H9 (cell line): Measurements from ENCODE around the gene CCDC78. TPM values are rescaled to one million over a fixed set of nuclear protein-coding genes. Genes with fewer than 3 reads are reported as not detected.

Experiments used
- DNase-seq: peaks from one replicate; pipeline ENCODE4 v3.0.0-alpha.2; 2017
- H2AFZ ChIP-seq: one replicate; pipeline ENCODE4 v1.6.1; 2013; ENCODE audit warnings: mild to moderate bottlenecking, low read length, control low read depth, moderate library complexity
- H2AK5ac ChIP-seq: 2 replicates; pipeline ENCODE4 v1.6.1; 2013; ENCODE audit warnings: low read length, control low read depth, mixed read lengths; ENCODE audit not compliant: insufficient read length
- H2BK120ac ChIP-seq: one replicate; pipeline ENCODE4 v1.6.1; 2013; ENCODE audit warnings: low read depth, mild to moderate bottlenecking, low read length, control low read depth, inconsistent platforms; ENCODE audit not compliant: poor library complexity, severe bottlenecking
- H2BK12ac ChIP-seq: 2 replicates; pipeline ENCODE4 v1.6.1; 2013; ENCODE audit warnings: low read length, control low read depth, mixed read lengths, low read depth; ENCODE audit not compliant: insufficient read length
- H2BK15ac ChIP-seq: 2 replicates; pipeline ENCODE4 v1.6.1; 2013; ENCODE audit warnings: low read depth, low read length, control low read depth
- H2BK20ac ChIP-seq: one replicate; pipeline ENCODE4 v1.6.1; 2013; ENCODE audit warnings: low read depth, mild to moderate bottlenecking, low read length, control low read depth, inconsistent platforms; ENCODE audit not compliant: poor library complexity, severe bottlenecking
- H2BK5ac ChIP-seq: 2 replicates; pipeline ENCODE4 v1.6.1; 2013; ENCODE audit warnings: low read length, control low read depth, mixed read lengths; ENCODE audit not compliant: insufficient read length
- H3K14ac ChIP-seq: 2 replicates; pipeline ENCODE4 v1.6.1; 2013; ENCODE audit warnings: low read length, control low read depth; ENCODE audit not compliant: insufficient read depth
- H3K18ac ChIP-seq: 2 replicates; pipeline ENCODE4 v1.6.1; 2013; ENCODE audit warnings: low read depth, mild to moderate bottlenecking, mixed read lengths, low read length, control low read depth; ENCODE audit not compliant: insufficient read length
- H3K23ac ChIP-seq: 2 replicates; pipeline ENCODE4 v1.6.1; 2013; ENCODE audit warnings: low read length, control low read depth, mixed read lengths, low read depth; ENCODE audit not compliant: insufficient read length
- H3K23me2 ChIP-seq: 2 replicates; pipeline ENCODE4 v1.6.1; 2013; ENCODE audit warnings: low read depth, mild to moderate bottlenecking, mixed read lengths, low read length, control low read depth; ENCODE audit not compliant: insufficient read length, poor library complexity, severe bottlenecking
- H3K27ac ChIP-seq: 2 replicates; pipeline ENCODE4 v1.5.1; 2013; ENCODE audit warnings: low read length, control low read depth, mixed read lengths, low read depth; ENCODE audit not compliant: insufficient read length
- H3K27me3 ChIP-seq: 2 replicates; pipeline ENCODE4 v1.6.1; 2013; ENCODE audit warnings: low read length, control low read depth, inconsistent platforms; ENCODE audit not compliant: insufficient read depth
- H3K4ac ChIP-seq: 2 replicates; pipeline ENCODE4 v1.6.1; 2013; ENCODE audit warnings: low read depth, mild to moderate bottlenecking, control low read depth, inconsistent platforms, low read length, moderate library complexity
- H3K4me1 ChIP-seq: 2 replicates; pipeline ENCODE4 v1.6.1; 2013; ENCODE audit warnings: low read length, control low read depth, inconsistent platforms; ENCODE audit not compliant: insufficient read depth
- H3K4me2 ChIP-seq: 2 replicates; pipeline ENCODE4 v1.6.1; 2013; ENCODE audit warnings: low read length, control low read depth, mixed read lengths; ENCODE audit not compliant: insufficient read length, insufficient read depth
- H3K56ac ChIP-seq: 2 replicates; pipeline ENCODE4 v1.6.1; 2013; ENCODE audit warnings: low read depth, mild to moderate bottlenecking, mixed read lengths, low read length, control low read depth; ENCODE audit not compliant: insufficient read length
- H3K79me1 ChIP-seq: 2 replicates; pipeline ENCODE4 v1.6.1; 2013; ENCODE audit warnings: low read depth, mild to moderate bottlenecking, moderate library complexity, low read length, control low read depth, inconsistent platforms; ENCODE audit not compliant: insufficient read depth, poor library complexity, severe bottlenecking
- H3K79me2 ChIP-seq: 2 replicates; pipeline ENCODE4 v1.6.1; 2013; ENCODE audit warnings: low read length, control low read depth, inconsistent platforms; ENCODE audit not compliant: insufficient read depth
- H3K9ac ChIP-seq: 2 replicates; pipeline ENCODE4 v1.6.1; 2013; ENCODE audit warnings: low read length, control low read depth, mixed read lengths; ENCODE audit not compliant: insufficient read length; ENCODE audit errors: extremely low read depth
- H3K9me3 ChIP-seq: one replicate; pipeline ENCODE4 v1.6.1; 2013; ENCODE audit warnings: low read depth, low read length, inconsistent platforms; ENCODE audit not compliant: control insufficient read depth
- H3T11ph ChIP-seq: one replicate; pipeline ENCODE4 v1.6.1; 2013; ENCODE audit warnings: mild to moderate bottlenecking, low read length, control low read depth, inconsistent platforms
- H4K20me1 ChIP-seq: one replicate; pipeline ENCODE4 v1.6.1; 2013; ENCODE audit not compliant: control insufficient read depth, insufficient read length, insufficient read depth
- H4K5ac ChIP-seq: 2 replicates; pipeline ENCODE4 v1.6.1; 2013; ENCODE audit warnings: low read depth, mild to moderate bottlenecking, mixed read lengths, low read length, control low read depth; ENCODE audit not compliant: insufficient read length
- H4K8ac ChIP-seq: replicated peaks from 2 replicates; pipeline ENCODE4 v1.6.1; 2013; ENCODE audit warnings: low read length, control low read depth, mixed read lengths, low read depth; ENCODE audit not compliant: insufficient read length
- H4K91ac ChIP-seq: 2 replicates; pipeline ENCODE4 v1.6.1; 2013; ENCODE audit warnings: low read depth, mild to moderate bottlenecking, moderate library complexity, mixed read lengths, low read length, control low read depth; ENCODE audit not compliant: insufficient read length
- H3K27ac Mint-ChIP-seq, 3 experiments: 2 replicates in 2 of 3; 3 replicates in 1 of 3; pipeline ENCODE4 v1.8.0; 2020 to 2021; ENCODE audit warnings: mixed read lengths in 3 of 3, mild to moderate bottlenecking in 1 of 3, moderate library complexity in 1 of 3
- H3K27me3 Mint-ChIP-seq: 2 replicates; pipeline ENCODE4 v1.8.0; 2021; ENCODE audit warnings: low read depth, mild to moderate bottlenecking, moderate library complexity, mixed read lengths
- H3K36me3 Mint-ChIP-seq, 3 experiments: 2 replicates in 2 of 3; 3 replicates in 1 of 3; pipeline ENCODE4 v1.8.0; 2020 to 2021; ENCODE audit warnings: low read depth in 3 of 3, mixed read lengths in 3 of 3; ENCODE audit not compliant: insufficient read depth in 1 of 3
- H3K4me1 Mint-ChIP-seq, 2 experiments: 2 replicates each; pipeline ENCODE4 v1.8.0; 2020; ENCODE audit warnings: mixed read lengths in 2 of 2
- H3K4me3 Mint-ChIP-seq, 2 experiments: 2 replicates in 1 of 2; 3 replicates in 1 of 2; pipeline ENCODE4 v1.8.0; 2020 to 2021; ENCODE audit warnings: mild to moderate bottlenecking in 2 of 2, mixed read lengths in 2 of 2, moderate library complexity in 1 of 2
- H3K9me3 Mint-ChIP-seq, 2 experiments: 2 replicates in 1 of 2; 3 replicates in 1 of 2; pipeline ENCODE4 v1.8.0; 2020; ENCODE audit warnings: mild to moderate bottlenecking in 2 of 2, mixed read lengths in 2 of 2, moderate library complexity in 1 of 2
- WGBS: extraction: QIAGEN DNeasy Blood & Tissue Kit; methylation state at CpG from one replicate; pipeline ENCODE4 v1.1.7; 2013; ENCODE audit warnings: missing lambda C conversion rate, low lambda C conversion rate, mixed read lengths; ENCODE audit not compliant: insufficient read length; ENCODE audit errors: extremely low coverage; 5-methylcytosine and 5-hydroxymethylcytosine counted together
- total RNA-seq: library from RNA; stranded (reverse); gene quantifications from 2 replicates; pipeline ENCODE4 v1.2.1, GENCODE V29; 2021
- TF ChIP-seq, protein P1 (sequence below): fragments of 200-600 bp; sonication (generic); conservative IDR thresholded peaks from 3 replicates; pipeline ENCODE4 v1.8.0; 2021; ENCODE audit warnings: antibody characterized with exemption, mild to moderate bottlenecking

Gene CCDC78
- total RNA-seq, 1 experiment from 2014 or later, result 12.1 TPM

DNA sequence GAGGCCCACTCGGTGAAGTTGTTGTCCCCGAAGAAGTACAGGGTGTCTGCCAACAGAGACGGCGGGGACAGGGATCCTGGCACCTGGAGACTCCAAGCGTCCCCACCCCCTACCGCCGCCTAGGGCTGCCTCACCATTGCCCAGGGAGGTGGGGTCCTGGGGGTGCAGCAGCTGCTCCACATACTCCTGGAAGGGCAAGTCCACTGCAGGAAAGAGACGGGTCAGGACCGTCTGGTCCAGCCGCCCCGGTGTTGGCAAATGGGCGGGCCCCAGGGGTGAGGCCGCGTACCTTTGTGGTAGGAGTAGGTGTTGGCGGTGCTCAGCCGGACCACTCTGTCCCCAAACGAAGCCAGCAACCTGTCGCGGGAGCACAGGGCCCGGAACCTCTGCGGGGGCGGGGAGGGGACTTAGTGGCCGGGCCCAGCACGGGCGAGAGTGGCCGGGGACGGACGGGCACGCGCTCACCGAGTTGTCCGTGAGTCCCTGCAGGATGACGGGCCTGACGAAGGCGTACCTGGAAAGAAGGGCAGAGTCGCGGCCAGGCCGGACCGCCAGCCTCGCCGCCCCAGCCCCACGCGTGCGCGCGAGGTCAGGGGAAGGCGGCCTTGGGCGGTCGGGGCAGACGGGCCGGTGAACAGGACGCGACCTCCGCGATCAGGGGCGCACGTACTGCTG is 42.7 kb downstream of the CCDC78 start:
- no peak overlapping the region for H3K23ac ChIP-seq
- peak overlapping the region; percentile 15 for H3K4me2 ChIP-seq
- no peaks in the 10 kb centered on the region for H3K9me3 Mint-ChIP-seq
- TF ChIP-seq, protein P1, sequence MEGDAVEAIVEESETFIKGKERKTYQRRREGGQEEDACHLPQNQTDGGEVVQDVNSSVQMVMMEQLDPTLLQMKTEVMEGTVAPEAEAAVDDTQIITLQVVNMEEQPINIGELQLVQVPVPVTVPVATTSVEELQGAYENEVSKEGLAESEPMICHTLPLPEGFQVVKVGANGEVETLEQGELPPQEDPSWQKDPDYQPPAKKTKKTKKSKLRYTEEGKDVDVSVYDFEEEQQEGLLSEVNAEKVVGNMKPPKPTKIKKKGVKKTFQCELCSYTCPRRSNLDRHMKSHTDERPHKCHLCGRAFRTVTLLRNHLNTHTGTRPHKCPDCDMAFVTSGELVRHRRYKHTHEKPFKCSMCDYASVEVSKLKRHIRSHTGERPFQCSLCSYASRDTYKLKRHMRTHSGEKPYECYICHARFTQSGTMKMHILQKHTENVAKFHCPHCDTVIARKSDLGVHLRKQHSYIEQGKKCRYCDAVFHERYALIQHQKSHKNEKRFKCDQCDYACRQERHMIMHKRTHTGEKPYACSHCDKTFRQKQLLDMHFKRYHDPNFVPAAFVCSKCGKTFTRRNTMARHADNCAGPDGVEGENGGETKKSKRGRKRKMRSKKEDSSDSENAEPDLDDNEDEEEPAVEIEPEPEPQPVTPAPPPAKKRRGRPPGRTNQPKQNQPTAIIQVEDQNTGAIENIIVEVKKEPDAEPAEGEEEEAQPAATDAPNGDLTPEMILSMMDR, result no peak
- no peak overlapping the region for H3T11ph ChIP-seq
- H4K8ac ChIP-seq, result no peak overlapping the region
- no peaks in the 10 kb centered on the region for H3K9me3 ChIP-seq
- peaks cover 11% of the 10 kb centered on the region for H3K23me2 ChIP-seq
- H3K14ac ChIP-seq, result no peak overlapping the region
- no peak overlapping the region for H2BK12ac ChIP-seq
- H3K27ac Mint-ChIP-seq, result peak overlapping the region in 1 of 3 experiments; percentile 83; a peak in 2 of 7 replicates
- no peak overlapping the region for H2BK20ac ChIP-seq
- no peak overlapping the region for H4K5ac ChIP-seq
- no peaks in the 10 kb centered on the region for H3K27me3 ChIP-seq
- no peak overlapping the region for H2AFZ ChIP-seq
- H3K79me1 ChIP-seq, result no peaks in the 10 kb centered on the region
- no peak overlapping the region for H3K18ac ChIP-seq
- no peak overlapping the region for H2BK15ac ChIP-seq
- H3K27me3 Mint-ChIP-seq, result no peaks in the 10 kb centered on the region; the same call in 1 of the 2 replicates
- no CpG with 5 or more reads among the region's 57 CpGs for WGBS
- no peak for DNase-seq
- peaks cover 2% of the 10 kb centered on the region; the same call in 1 of the 2 replicates for H3K79me2 ChIP-seq
- H2AK5ac ChIP-seq, result no peak overlapping the region
- peaks cover 13 to 27% of the 10 kb centered on the region in 2 experiments for H3K4me1 Mint-ChIP-seq
- H3K56ac ChIP-seq, result no peak overlapping the region
- no peak overlapping the region for H4K91ac ChIP-seq
- peak overlapping the region; percentile 21 for H3K9ac ChIP-seq
- H3K4me3 Mint-ChIP-seq, result peak overlapping the region; percentile 81 to 86
- peaks cover 15 to 47% (median 44%) of the 10 kb centered on the region in 3 experiments; a peak in 6 of 7 replicates for H3K36me3 Mint-ChIP-seq
- no peak overlapping the region for H3K4ac ChIP-seq
- no peaks in the 10 kb centered on the region for H4K20me1 ChIP-seq
- no peaks in the 10 kb centered on the region for H3K4me1 ChIP-seq
- no peak overlapping the region for H2BK5ac ChIP-seq
- no peak overlapping the region for H2BK120ac ChIP-seq
- no peak overlapping the region for H3K27ac ChIP-seq
